Esophagus muscularis mucosa (tissue), 4 donors: Measurements from ENCODE around the gene TNFRSF6B. TPM values are rescaled to one million over a fixed set of nuclear protein-coding genes. Genes with fewer than 3 reads are reported as not detected.
A peak's percentile ranks its signal among the peaks of the same experiment; 100 is the strongest.

Experiments used
- DNase-seq: peaks from one replicate; pipeline ENCODE4 v3.0.0-alpha.2; 2017; ENCODE audit errors: extremely low spot score
- H3K27ac ChIP-seq, 4 donors: fragments of 200-600 bp; sonication (generic); replicated peaks in 1 of 4; 1 replicate in 3 of 4; 2 replicates in 1 of 4; pipeline ENCODE4 v1.5.1; 2016 to 2019; ENCODE audit warnings: mild to moderate bottlenecking in 1 of 4
- H3K27me3 ChIP-seq, 4 donors: fragments of 200-600 bp; sonication (generic); one replicate each; pipeline versions ENCODE4 v1.5.1 to v1.6.0; 2016 to 2019
- H3K36me3 ChIP-seq, 4 donors: fragments of 200-600 bp; sonication (generic); one replicate each; pipeline ENCODE4 v1.5.1; 2016 to 2019
- H3K4me1 ChIP-seq, 4 donors: fragments of 200-600 bp; sonication (generic); one replicate each; pipeline ENCODE4 v1.5.1; 2016 to 2019
- H3K4me3 ChIP-seq, 4 donors: fragments of 200-600 bp; sonication (generic); 1 replicate in 2 of 4; 2 replicates in 2 of 4; pipeline ENCODE4 v1.5.1; 2016 to 2019; ENCODE audit warnings: mild to moderate bottlenecking in 4 of 4, moderate library complexity in 1 of 4
- H3K9me3 ChIP-seq, 4 donors: fragments of 200-600 bp; sonication (generic); 1 replicate in 3 of 4; 2 replicates in 1 of 4; pipeline ENCODE4 v1.5.1; 2016 to 2019
- EP300 ChIP-seq: sonication (generic); formaldehyde crosslinking; IDR thresholded peaks from one replicate; pipeline ENCODE4 v1.6.1; 2017; ENCODE audit warnings: antibody characterized with exemption
- POLR2A ChIP-seq: fragments of 450-650 bp; IDR thresholded peaks from one replicate; pipeline ENCODE4 v1.6.1; 2017; ENCODE audit warnings: antibody characterized with exemption, moderate library complexity, mild to moderate bottlenecking, low read depth
- POLR2AphosphoS5 ChIP-seq, 2 donors: sonication (generic); formaldehyde crosslinking; IDR thresholded peaks; one replicate each; pipeline ENCODE4 v1.6.1; 2017; ENCODE audit warnings: antibody characterized with exemption in 2 of 2
- WGBS: methylation state at CpG from one replicate; pipeline ENCODE4 v1.1.5; 2018; 5-methylcytosine and 5-hydroxymethylcytosine counted together
- intact Hi-C: fragments of 100-400 bp; cut with DNase I; formaldehyde crosslinking; loops from one replicate; pipeline ENCODE4 v1.15.1; 2023
- total RNA-seq, 4 donors: library from RNA; depleted of rRNA; stranded (reverse); fragments of >200 nt; gene quantifications; one replicate each; pipeline versions ENCODE4 v1.1.0 to v1.2.1, GENCODE V29; 2016
- TF ChIP-seq, protein P1 (sequence below), 3 experiments: fragments of 200-600 bp in 2 of 3; fragments of 450-650 bp in 1 of 3; sonication (generic) in 2 of 3; IDR thresholded peaks; one replicate each; pipeline ENCODE4 v1.5.1; 2017 to 2019; ENCODE audit warnings: antibody characterized with exemption in 3 of 3, mild to moderate bottlenecking in 2 of 3, moderate library complexity in 1 of 3

TNFRSF6B gene
- total RNA-seq, 4 donors from 2014 or later = 5.0 to 67.8 (median 26.5) TPM

DNA sequence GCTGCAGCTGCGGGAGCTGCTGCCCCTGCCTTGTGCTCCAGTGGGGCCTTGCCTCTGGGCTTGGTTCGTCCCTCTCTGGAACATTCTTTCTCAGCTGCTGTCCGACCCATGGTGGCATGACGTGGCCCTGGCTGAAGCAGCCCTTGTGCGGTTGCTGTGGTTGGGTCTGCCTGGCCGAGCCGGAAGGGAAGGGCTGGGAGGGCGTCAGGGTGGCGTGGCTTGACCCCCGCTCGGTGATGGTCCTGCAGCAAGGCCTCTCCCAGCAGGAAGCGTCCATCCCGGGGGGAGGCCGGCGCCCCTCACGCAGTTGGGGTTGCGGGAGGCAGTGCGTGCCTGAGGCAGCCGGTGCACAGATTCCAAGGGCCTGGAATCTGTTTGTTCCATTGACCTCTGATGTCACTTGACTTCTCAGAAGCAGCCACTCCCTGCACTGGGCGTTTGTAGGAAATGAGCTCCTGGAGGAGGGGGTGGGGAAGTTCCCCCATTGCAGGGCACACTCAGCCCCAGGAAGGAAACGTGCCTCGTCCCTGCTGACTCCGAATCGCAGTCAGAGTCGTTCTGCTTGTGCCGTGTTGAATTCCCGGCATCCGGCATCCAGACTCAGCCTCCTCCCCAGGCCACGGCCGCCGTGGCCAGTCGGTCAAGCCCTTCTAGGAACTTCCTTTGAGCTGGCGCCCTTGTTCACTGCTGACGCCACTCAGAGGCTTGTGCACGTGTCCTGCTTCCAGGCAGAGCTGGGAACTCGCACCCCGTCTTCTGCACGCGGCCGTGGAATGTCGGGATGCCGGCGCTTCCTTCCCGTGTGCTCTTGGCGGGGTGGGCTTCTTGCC is 9.7 kb upstream of the TNFRSF6B start:
- Histone ChIP-seq H3K27me3 (no peaks in the 10 kb centered on the region), H3K4me1 (peaks cover 60 to 76% (median 70%) of the 10 kb centered on the region in 4 donors), H3K9me3 (no peaks in the 10 kb centered on the region), H3K36me3 (peaks cover 0 to 13% (median 5%) of the 10 kb centered on the region in 4 donors), H3K4me3 (peak overlapping the region; percentile 16 to 36 (median 24)), H3K27ac (peak overlapping the region; percentile 72 to 85 (median 82))
- intact Hi-C loops = no loop called here
- peak; percentile 95 for DNase-seq
- TF ChIP-seq POLR2A (no peak), EP300 (peak; percentile 81), POLR2AphosphoS5 (IDR thresholded peaks at IDR 0.05) (peak; percentile 67 to 77)
- TF ChIP-seq, protein P1, sequence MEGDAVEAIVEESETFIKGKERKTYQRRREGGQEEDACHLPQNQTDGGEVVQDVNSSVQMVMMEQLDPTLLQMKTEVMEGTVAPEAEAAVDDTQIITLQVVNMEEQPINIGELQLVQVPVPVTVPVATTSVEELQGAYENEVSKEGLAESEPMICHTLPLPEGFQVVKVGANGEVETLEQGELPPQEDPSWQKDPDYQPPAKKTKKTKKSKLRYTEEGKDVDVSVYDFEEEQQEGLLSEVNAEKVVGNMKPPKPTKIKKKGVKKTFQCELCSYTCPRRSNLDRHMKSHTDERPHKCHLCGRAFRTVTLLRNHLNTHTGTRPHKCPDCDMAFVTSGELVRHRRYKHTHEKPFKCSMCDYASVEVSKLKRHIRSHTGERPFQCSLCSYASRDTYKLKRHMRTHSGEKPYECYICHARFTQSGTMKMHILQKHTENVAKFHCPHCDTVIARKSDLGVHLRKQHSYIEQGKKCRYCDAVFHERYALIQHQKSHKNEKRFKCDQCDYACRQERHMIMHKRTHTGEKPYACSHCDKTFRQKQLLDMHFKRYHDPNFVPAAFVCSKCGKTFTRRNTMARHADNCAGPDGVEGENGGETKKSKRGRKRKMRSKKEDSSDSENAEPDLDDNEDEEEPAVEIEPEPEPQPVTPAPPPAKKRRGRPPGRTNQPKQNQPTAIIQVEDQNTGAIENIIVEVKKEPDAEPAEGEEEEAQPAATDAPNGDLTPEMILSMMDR (IDR thresholded peaks at IDR 0.05) = no peak
- WGBS = 30% methylated on average over 22 of the region's 45 CpGs

- intact Hi-C loops = no loop called here
- no peaks in the 10 kb centered on the region for H3K27me3 ChIP-seq
- 87% methylated on average over 10 of the region's 29 CpGs for WGBS
- peak overlapping the region; percentile 72 to 85 (median 82) for H3K27ac ChIP-seq
- no peaks in the 10 kb centered on the region for H3K9me3 ChIP-seq
- peaks cover 0 to 13% (median 5%) of the 10 kb centered on the region in 4 donors for H3K36me3 ChIP-seq
- H3K4me3 ChIP-seq = peak overlapping the region in 3 of 4 donors; percentile 16 to 36 (median 21)
- no peak for TF ChIP-seq POLR2A
- TF ChIP-seq, protein P1 (IDR thresholded peaks at IDR 0.05) = no peak
- no peak for TF ChIP-seq POLR2AphosphoS5 (IDR thresholded peaks at IDR 0.05)
- TF ChIP-seq EP300 = no peak
- H3K4me1 ChIP-seq = peaks cover 51 to 73% (median 68%) of the 10 kb centered on the region in 4 donors
- DNase-seq = no peak
Observed at GRCh38 chr20:63687419-63688178, 8.9 kb upstream of the TNFRSF6B start.

DNA sequence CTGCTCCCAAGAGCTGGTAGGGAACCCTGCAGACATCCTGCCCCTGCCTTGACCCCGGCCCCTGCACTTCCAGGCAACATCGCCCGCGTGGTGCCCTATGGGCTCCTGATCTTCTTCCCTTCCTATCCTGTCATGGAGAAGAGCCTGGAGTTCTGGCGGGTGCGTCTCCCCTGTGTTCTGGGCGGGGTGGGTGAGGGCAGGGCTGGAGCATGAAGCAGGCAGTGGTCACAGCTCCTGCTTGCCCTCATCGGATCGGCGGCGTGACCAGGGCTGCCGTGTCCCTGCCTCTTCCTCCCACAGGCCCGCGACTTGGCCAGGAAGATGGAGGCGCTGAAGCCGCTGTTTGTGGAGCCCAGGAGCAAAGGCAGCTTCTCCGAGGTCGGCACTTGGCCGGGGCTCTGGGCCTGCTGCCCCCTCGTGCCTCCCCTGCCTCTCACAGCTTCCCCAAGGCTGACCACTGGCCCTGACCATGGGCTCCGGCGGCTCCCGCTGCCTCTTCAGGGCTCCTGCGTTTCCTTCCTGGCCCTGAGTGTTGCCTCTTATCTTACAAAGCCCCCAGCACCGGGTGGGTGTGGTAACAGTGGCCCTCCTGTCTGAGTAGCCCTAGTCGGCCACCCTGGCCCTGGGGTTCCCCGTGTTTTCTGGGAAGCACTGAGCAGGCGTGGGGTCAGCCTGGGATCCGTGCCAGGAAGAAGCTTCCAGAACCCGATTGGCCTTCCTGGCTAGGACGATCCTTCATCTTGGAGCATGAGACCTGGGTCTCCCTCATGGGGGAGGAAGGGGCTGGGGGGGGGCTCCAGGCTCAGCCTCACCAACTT is 8.0 kb upstream of the TNFRSF6B start:
- intact Hi-C loops = no loop called here
- Histone ChIP-seq H3K27ac (peak overlapping the region; percentile 72 to 85 (median 82)), H3K9me3 (no peaks in the 10 kb centered on the region), H3K27me3 (no peaks in the 10 kb centered on the region), H3K4me3 (no peak overlapping the region), H3K36me3 (peaks cover 0 to 13% (median 7%) of the 10 kb centered on the region in 4 donors), H3K4me1 (peaks cover 43 to 70% (median 62%) of the 10 kb centered on the region in 4 donors)
- TF ChIP-seq POLR2AphosphoS5 (IDR thresholded peaks at IDR 0.05) (peak in 1 of 2 donors; percentile 18), POLR2A (no peak)
- WGBS = 62% methylated on average over 25 of the region's 31 CpGs
- DNase-seq = no peak

- TF ChIP-seq POLR2A (no peak), EP300 (no peak), POLR2AphosphoS5 (IDR thresholded peaks at IDR 0.05) (no peak)
- TF ChIP-seq, protein P1 (IDR thresholded peaks at IDR 0.05) = no peak
- Histone ChIP-seq H3K9me3 (no peaks in the 10 kb centered on the region), H3K4me3 (no peak overlapping the region), H3K4me1 (peaks cover 41 to 70% (median 61%) of the 10 kb centered on the region in 4 donors), H3K27me3 (no peaks in the 10 kb centered on the region), H3K27ac (peak overlapping the region; percentile 72 to 85 (median 82)), H3K36me3 (peaks cover 0 to 21% (median 15%) of the 10 kb centered on the region in 4 donors)
- no peak for DNase-seq
- WGBS = 92% methylated on average over 38 of the region's 44 CpGs
- intact Hi-C loops = no loop called here
Observed at GRCh38 chr20:63689046-63690002, 7.1 kb upstream of the TNFRSF6B start.
